HG02885 (cell line): ENCODE results near the gene NKX1-2.
"Not testable (repeated sequence)": the region's sequence is repeated elsewhere in the genome, so short reads cannot be mapped to it uniquely, and the experiment has no call there.

ENCODE experiments used
- ATAC-seq: cut with Tn5 transposase; IDR thresholded peaks from one replicate; pipeline ENCODE4 v1.9.1; 2021; ENCODE audit warnings: mild to moderate bottlenecking; ENCODE audit not compliant: unreplicated experiment, poor library complexity

The NKX1-2 gene

GRCh38 chr10:124453960-124454610 lies 4.2 kb upstream of the NKX1-2 start:
- no peak for ATAC-seq

GRCh38 chr10:124451276-124451675 lies 1.4 kb upstream of the NKX1-2 start:
- ATAC-seq: no peak

- no peak for ATAC-seq
These were observed 885 bp upstream of the NKX1-2 start for GRCh38 chr10:124450783-124451057.

- no peak for ATAC-seq
These were observed 444 bp downstream of the NKX1-2 start for GRCh38 chr10:124449170-124450011.

GRCh38 chr10:124448696-124449169 lies 1.1 kb downstream of the NKX1-2 start:
- no peak for ATAC-seq

GRCh38 chr10:124447751-124448466 lies 1.9 kb downstream of the NKX1-2 start:
- ATAC-seq: no peak

- no peak for ATAC-seq
These were observed 2.7 kb downstream of the NKX1-2 start for GRCh38 chr10:124446830-124447750.

- not testable (repeated sequence) for ATAC-seq
These were observed 8.1 kb downstream of the NKX1-2 start for GRCh38 chr10:124441694-124442093.

GRCh38 chr10:124436191-124436638 lies 13.6 kb downstream of the NKX1-2 start:
- peak; percentile 71 for ATAC-seq

- not testable (repeated sequence) for ATAC-seq
These were observed 14.2 kb downstream of the NKX1-2 start for GRCh38 chr10:124435683-124436082.

GRCh38 chr10:124433461-124433860 lies 16.4 kb downstream of the NKX1-2 start:
- no peak for ATAC-seq

- ATAC-seq: no peak
These were observed 19.8 kb downstream of the NKX1-2 start for GRCh38 chr10:124430077-124430476.

- ATAC-seq: no peak
These were observed 20.3 kb downstream of the NKX1-2 start for GRCh38 chr10:124429576-124429975.

- no peak for ATAC-seq
These were observed 21.5 kb downstream of the NKX1-2 start for GRCh38 chr10:124428207-124428777.

- no peak for ATAC-seq
These were observed 24.4 kb downstream of the NKX1-2 start for GRCh38 chr10:124425227-124425962.

- no peak for ATAC-seq
These were observed 26.0 kb downstream of the NKX1-2 start for GRCh38 chr10:124423813-124424212.

GRCh38 chr10:124422742-124423141 lies 27.1 kb downstream of the NKX1-2 start:
- ATAC-seq: no peak

GRCh38 chr10:124420254-124420653 lies 29.6 kb downstream of the NKX1-2 start:
- ATAC-seq: no peak

- ATAC-seq: no peak
These were observed 30.2 kb downstream of the NKX1-2 start for GRCh38 chr10:124419635-124420034.
